ENCODE measurements around the gene VRTN. TPM values are rescaled to one million over a fixed set of nuclear protein-coding genes. Genes with fewer than 3 reads are reported as not detected.
"Not testable (repeated sequence)": the region's sequence is repeated elsewhere in the genome, so short reads cannot be mapped to it uniquely, and the experiment has no call there.

VRTN gene
- total RNA-seq, result not detected in 2 replicates

DNA sequence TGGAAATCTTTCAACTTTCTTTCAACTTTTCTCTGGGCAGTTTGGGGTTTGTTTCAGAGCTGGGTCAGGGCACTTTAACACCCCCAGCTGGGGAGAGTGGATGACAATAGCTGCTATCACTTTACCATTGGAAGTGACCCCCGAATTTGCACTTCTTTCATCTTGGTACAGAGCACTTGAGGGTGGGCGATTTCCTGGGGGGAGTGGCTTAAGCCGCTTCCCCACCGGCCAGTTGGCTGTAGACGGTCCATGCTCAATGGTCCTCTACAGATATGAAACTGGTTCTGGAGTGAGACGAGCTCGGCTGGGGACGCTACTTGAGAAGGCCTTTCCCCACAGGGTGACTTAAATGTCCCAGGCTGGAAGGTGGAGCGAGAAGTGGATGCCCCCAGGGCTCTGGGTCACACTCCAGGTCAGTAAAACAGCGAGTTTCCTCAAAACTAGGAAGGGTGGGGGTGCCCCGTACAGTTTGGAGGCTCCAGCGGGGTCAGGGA, at the start of gene VRTN:
Gene VRTN, plus strand, starts transcription at position 231 of the 494 bp plus-strand sequence. CDS start 8,313 bp downstream, outside the sequence.
- DNase-seq (ENCODE audit: low read depth in 2 of 2), result no peak

GRCh38 chr14:74299061-74299545, 49.2 kb upstream of the VRTN start:
- peak; percentile 79 to 80 for DNase-seq (ENCODE audit: low read depth in 2 of 2)

DNA sequence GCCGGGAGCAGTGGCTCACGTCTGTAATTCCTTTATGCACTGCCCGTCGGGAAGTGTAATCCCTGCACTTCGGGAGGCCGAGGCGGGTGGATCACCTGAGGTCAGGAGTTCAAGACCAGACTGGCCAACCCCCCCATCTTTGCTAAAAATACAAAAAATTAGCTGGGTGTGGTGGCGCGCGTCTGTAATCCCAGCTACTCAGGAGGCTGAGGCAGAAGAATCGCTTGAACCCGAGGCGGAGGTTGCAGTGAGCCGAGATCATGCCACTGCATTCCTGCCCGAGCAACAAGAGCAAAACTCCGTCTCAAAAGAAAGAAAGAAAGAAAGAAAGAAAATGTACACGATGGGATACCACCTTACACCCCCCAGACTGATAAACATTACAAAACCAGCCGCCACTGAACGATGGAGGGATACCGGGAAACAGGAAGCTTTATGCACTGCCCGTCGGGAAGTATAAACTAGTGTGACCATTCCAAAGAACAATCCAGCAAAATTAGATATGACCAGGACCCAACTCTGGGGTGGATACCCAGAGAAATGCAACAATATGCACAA, 46.6 kb upstream of the VRTN start:
- no peak for DNase-seq (ENCODE audit: low read depth in 2 of 2)

DNA sequence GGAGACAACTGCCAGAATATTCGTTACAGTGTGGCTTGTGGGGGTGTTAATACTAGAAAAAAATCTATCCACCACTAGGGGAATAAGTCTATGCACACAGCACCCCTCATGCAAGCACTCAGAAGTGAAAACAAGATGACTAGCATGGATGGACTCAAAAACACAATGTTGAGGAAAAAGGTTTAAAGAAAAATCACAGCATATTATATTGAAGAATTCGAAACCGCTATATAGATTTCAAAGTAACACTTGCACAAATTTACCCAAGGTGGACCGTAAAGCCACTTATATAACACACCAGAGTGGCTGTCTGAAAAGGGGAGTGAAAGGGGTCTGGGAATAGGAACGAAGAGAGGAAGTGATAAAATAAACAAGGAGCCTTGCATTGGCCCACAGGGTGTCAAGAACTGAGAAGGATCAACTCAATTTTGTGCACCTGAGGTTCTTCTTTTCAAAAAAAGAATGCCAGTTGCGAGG, 46.1 kb upstream of the VRTN start:
- peak; percentile 58 to 70 for DNase-seq (ENCODE audit: low read depth in 2 of 2)

DNA sequence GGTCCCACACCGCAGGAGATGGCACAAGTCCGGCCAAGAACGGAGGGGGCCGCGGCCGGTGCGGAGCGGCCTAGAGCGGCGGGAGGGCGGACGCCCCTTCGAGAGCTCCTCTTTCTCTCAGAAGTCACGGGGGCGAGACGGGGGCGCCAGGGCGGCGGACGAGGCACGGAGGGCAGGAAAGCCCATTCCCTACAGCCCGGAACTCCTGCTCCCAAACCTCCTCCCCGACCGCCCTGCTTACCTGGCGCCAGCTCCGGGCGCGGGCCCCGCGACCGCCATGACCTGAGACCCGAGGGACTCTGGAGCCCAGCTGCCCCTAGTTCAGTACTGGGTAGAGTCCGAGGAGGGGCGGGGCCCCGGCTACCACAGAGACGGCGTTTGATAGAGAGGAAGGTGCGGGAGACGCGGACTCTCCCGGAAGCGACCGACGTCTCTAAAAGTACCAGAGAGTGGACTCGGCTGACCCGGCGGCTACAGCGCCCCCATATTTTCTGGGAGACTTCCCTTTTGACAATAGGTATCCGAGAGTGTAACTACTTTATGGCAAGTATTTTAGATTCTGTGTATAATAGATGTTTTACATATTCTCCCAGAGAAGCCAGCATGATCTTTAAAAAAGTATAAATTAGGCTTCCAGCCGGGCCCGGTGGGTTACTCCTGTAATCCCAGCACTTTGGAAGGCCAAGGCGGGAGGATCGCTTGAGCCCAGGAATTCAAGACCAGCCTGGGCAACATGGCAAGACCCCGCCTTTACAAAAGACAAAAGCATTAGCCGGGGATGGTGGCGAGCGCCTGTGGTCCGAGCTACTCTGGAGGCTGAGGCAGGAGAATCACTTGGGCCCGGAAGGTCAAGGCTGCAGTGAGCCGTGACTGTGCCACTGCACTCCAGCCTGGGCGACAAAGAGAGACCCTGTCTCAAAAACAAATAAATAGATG, 45.4 kb upstream of the VRTN start, which contains the start of gene ABCD4:
Gene ABCD4, minus strand, starts transcription at position 301 of the 936 bp plus-strand sequence. Its CDS starts 22 bp downstream, at position 279.
- DNase-seq (ENCODE audit: low read depth in 2 of 2), result peak; percentile 85 to 93

GRCh38 chr14:74308695-74309094, 39.6 kb upstream of the VRTN start:
- DNase-seq (ENCODE audit: low read depth in 2 of 2), result no peak

DNA sequence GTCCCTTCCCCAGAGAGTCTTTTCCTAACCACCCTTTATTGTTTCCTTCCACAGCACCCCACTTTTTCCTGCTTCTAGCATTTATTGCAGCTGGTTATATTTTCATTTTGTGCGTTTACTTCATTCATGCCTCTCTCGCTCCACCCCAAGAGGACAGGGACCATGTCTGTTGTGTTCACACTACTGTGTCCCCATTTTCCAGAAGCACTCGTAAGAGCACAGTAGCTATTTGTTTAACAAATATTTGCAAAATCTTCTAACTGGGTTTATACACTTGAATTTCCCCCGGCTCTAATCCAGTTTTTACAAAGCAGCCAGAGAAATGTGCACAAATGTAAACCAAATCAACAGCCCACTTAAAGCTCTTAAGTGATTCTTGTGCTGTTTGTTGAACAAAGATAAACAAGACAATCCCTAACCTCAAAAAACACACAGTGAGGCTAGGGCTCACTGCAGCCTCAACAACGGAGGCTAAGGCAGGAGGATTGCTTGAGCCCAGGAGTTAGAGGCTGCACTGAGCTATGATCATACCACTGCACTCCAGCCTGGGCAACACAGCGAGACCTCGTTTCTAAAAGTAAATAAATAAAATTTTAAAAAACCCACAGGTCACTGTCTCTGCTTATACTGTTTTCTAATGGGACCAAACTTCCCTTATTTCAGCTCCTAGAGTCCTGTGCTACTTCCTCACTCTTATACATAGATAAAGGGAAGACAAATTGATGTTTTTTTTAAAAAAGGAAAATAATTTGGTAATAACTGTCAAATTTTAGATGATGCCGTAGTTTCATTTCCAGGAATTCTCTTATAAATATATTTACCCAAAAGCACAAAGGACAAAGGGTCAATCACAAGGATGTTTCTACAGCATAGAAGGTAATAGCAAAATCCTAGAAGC, 38.9 kb upstream of the VRTN start:
- no peak for DNase-seq (ENCODE audit: low read depth in 2 of 2)

DNA sequence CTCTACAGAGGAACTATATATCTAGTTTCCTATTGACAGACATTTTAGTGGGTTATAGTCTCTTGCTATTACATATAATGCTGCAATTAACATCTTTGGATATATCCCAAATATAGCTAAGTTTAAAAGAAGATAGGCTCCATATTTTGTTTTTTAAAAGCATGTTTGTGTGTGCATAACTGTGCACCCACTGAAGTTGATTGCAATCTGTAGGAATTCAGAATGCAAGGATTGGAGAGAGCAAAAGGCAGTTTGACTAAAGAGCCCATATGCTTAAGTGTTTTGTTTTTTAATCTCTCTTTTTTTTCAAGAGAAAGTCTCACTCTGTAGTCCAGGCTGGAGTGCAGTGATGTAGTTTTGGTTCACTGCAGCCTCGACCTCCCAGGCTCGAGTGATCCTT, 36.1 kb upstream of the VRTN start:
- DNase-seq (ENCODE audit: low read depth in 2 of 2), result no peak

DNA sequence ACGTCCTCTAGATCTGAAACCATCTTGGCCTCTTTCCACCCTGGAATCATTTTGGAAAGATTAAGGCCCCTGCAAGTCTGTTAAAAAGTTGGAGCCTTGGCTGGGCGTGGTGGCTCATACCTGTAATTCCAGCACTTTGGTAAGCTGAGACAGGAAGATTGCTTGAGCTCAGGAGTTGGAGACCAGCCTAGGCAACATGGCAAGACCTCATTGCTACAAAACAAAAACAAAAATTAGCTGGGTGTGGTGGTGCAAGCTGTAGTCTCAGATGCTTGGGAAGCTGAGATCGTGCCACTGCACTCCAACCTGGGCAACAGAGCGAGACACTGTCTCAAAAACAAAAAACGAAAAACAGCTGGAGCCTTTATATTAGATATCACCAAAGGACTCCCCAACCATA, 34.7 kb upstream of the VRTN start:
- DNase-seq (ENCODE audit: low read depth in 2 of 2), result no peak

GRCh38 chr14:74314576-74314975, 33.7 kb upstream of the VRTN start:
- no peak for DNase-seq (ENCODE audit: low read depth in 2 of 2)

DNA sequence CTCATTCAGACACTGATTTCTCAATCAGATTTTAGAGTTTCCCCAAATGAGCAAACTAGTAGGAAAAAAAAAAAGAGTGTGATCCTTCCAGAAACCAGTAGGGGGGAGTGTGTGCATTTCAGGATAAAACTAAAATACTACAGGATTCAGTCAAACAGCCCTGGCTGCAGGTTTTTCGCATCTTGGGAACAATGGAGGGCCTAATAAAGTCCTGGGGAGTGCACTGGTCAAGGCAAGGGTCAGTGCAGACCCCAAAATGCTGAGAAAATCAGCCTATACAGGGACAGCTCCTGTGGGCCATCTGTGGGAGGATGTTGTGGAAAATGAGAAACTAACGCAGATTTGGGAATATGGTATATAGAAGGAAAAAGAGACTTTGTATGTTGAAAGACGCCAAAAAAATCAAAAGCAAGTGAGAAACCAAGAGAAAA, 23.3 kb upstream of the VRTN start:
- peak; percentile 36 to 50 for DNase-seq (ENCODE audit: low read depth in 2 of 2)

GRCh38 chr14:74325446-74325845, 22.8 kb upstream of the VRTN start:
- no peak for DNase-seq (ENCODE audit: low read depth in 2 of 2)

GRCh38 chr14:74326369-74327152, 21.7 kb upstream of the VRTN start:
- DNase-seq (ENCODE audit: low read depth in 2 of 2), result no peak

DNA sequence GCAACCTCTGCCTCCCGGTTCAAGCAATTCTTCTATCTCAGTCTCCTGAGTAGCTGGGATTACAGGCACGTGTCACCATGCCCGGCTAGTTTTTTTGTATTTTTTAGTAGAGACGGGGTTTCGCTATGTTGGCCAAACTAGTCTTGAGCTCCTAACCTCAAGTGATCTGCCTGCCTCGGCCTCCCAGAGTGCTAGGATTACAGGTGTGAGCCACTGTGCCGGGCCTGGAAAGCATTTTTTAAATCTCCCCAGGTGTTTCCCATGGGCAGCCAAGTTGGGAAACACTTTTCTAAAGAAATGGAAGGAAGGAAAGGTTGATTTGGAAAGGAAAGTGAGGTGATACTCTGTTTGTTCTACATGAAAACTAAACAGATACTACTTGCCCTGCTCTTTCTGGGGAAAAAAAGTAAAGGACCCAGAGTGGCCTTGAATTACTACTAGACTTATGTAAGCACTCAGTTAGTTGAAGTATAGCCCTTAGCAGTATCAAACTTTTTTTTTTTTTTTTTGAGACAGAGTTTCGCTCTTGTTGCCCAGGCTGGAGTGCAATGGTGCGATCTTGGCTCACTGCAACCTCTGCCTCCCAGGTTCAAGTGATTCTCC, 18.2 kb upstream of the VRTN start:
- DNase-seq (ENCODE audit: low read depth in 2 of 2), result not testable (repeated sequence)

GRCh38 chr14:74333909-74334308, 14.4 kb upstream of the VRTN start:
- DNase-seq (ENCODE audit: low read depth in 2 of 2), result no peak

DNA sequence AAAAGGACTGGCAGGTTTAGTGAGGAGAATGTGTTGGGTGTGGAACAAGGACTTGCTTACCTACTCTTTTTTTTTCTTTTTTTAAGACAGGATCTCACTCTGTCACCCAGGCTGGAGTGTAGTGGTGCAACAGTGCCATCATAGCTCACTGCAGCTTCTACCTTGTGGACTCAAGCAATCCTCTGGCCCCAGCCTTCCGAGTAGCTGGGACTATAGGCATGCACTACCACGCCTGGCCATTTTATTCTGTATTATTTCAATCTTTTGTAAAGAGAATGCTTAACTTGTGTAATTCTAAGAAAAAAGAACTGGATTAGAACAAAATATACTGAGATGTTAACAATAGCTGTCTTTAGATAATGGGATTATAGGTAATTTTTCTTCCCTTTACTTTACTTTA, 1.9 kb upstream of the VRTN start:
- DNase-seq (ENCODE audit: low read depth in 2 of 2), result no peak

DNA sequence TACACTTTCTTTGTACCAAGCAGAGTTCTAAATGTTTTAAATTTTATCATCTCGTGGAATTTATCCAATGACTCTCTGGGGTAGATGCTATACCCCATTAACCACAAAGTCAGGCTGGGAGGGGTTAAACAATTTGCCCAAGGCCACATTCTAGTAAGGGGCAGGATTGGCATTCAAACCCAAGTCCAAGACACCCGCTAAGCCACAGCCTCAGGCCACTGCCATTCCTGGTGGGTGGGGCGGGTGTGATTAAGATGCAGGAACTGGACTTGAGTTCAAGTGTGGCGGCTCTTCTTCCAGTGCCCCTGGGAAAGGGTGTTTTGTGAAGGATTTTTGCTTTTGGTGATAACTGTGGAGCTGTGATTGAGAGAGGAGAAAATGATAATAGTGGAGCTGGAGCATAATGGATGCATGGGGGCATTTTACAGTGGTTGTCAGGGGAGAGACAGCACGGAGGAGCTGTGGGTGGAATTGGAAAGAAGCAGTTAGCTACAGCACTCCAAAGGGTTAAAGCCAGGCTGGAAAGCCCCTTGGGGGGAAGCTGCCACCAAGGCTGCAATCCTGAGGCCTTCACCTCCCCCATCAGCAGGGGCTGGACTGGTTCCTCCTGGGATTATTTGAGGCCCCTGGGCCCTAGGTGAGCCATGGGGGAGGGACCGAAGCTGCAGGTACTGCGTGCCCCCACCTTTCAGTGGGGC, 1.0 kb upstream of the VRTN start:
- no peak for DNase-seq (ENCODE audit: low read depth in 2 of 2)

- no peak for DNase-seq (ENCODE audit: low read depth in 2 of 2)
These were observed 523 bp upstream of the VRTN start for GRCh38 chr14:74347795-74348100.

DNA sequence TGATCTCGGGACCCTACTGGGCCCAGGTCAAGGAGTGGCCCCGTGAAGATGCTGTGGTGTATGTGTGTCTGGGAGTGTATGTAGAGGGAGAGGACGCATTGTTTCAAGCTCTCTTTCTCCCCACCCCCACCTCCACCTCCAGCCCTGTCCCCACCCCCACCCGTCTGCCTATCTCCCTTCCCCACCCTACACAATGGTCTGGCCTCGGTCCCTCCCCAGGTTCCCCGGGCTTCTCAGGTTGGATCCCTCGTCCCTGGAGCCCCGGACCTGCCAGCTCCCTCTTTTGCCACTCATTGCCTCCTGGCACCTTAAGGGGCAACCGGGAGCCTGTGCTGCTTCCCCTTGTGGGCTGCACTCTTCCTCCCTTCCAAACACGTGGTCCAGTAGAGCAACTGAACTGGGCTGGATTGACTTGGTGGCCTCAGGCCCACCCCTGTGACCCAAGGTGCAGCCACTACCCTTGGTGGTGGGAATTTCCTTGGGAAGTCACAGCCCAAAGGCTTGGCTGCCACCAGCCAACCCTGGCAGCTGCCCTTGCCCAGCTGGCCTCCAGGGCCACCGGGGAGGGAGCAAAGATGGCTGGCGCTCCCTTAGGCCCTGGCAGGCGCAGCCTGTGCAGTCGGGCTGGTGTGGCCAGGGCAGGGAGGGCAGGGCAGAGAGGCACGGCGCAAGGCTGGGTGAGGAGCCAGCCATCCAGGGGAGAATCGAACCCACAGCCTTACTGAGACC, 628 bp downstream of the VRTN start:
- DNase-seq (ENCODE audit: low read depth in 2 of 2), result no peak
